Activated CD4-positive, alpha-beta T cell treated with anti-CD3 and anti-CD28 coated beads for 1 hour (primary cell): ENCODE measurements around the gene VIPR1.

Experiments
- DNase-seq: peaks from one replicate; pipeline ENCODE4 v3.0.0-alpha.2; 2020

VIPR1 gene

DNA sequence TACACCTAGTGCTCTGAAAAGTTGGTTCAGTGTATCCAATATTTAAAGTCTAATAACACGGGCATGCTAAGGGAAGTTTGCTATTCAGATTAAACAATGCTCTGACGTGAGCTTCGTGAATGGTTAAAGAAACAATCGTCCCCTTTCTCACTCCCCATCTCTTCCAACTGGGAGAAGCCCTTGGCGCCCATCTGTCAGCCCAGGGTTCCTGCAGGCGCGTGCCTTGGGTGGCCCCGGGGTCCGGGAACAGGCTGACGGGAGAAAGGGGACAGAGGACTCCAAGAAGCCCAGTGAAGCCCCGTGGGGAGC lies 78.9 kb downstream of the VIPR1 start:
- no peak for DNase-seq

DNA sequence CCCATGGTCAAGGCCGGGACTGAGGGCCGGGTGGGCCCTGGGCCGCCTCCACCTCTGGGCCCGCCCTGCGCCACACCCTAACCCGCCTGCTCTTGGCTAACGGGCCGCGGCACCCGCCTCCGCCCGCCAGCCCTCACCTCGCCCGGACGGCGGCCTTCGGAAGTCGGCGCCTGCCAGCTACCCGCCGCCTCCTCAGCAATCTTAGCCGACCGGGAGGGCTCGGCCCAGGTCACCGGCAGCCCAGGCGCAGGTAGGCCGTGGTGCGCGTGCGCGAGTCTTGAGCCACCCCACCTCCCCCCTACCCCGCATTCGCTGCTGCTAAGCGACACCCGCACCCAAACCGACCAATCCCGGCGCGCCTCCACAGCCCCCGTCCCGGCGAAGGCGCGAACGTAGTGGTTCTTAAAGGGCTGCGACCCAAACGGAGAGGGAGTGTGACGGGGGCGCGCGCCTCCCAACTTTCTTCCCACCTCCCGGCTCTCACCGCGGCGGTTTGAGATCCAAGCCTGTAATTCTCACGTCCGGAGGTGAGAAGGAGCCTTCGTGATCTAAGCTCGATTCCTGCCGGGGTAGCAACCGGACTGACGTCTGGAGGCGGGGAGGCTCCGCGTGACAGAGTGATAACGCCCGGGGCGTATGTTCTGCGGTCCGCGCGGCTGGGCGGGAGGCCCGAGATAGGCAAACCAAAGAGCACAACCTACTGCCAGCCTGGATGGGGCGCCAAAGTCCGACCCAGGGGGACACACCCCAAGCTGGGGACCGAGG lies 79.4 kb downstream of the VIPR1 start, which contains the start of gene SEC22C:
TSS of gene SEC22C (minus strand) at position 259 of the 765 bp plus-strand sequence. CDS start 12,921 bp downstream, outside the sequence.
- DNase-seq: peak; percentile 92

GRCh38 chr3:42582474-42583070 lies 80.1 kb downstream of the VIPR1 start:
- DNase-seq: no peak
